GM19397 (cell line): ENCODE measurements around the gene DNMT3B.
"Not testable (repeated sequence)": the region's sequence is repeated elsewhere in the genome, so short reads cannot be mapped to it uniquely, and the experiment has no call there.

Source experiments
- ATAC-seq: cut with Tn5 transposase; IDR thresholded peaks from one replicate; pipeline ENCODE4 v1.9.1; 2021; ENCODE audit warnings: mild to moderate bottlenecking, moderate library complexity; ENCODE audit not compliant: unreplicated experiment

Gene DNMT3B

GRCh38 chr20:32761831-32762753, at the start of gene DNMT3B:
TSS of gene DNMT3B (plus strand) at chr20:32762385. CDS start at chr20:32780324, 17,939 bp downstream.
- peak; percentile 72 for ATAC-seq

DNA sequence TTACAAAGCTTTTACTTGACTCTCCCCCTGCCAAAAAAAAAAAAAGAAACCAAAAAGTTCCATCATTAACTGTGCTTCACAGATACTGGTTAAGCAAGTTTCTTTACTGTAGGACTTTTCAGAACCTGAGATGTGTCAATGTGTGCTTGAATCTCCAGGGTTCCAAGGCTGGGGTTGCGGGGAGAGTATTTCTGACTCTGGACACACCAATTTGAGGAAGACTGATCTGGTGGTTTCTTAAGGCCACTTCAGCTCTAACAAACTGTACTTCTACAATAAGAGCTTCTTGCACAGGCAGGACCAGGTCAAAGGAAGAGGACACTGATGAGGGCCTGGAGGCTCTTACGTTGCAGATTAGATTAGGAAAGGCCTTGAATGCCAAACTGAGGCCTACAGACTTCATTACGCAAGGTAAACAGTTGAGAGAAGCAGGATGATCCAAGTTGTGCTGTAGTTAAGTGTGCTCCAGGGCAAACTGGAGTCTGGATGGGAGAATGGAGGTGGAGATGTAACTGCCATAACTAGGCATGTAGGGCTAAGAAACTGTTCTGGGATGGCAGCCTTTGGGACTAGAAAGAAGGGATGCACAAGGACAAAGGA, 43.3 kb upstream of the DNMT3B start:
- no peak for ATAC-seq

DNA sequence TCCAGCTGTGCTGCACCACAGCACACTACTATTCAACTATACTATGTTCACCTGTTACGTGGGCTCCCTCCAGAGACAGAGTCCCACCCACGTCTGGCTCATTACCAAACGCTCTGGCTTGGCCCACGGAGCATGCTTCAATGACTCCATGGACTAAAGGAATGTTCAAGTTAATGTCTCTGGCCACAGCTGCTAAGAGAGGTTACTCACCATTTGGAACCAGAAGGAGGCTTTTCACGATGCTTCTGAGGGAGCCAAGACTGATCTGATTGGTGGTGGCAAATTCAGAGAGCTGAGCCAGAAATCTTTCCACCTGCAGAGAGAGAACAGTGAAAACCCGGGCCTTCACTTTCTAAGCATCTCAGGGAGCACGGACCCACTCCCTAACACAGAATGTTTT, 34.5 kb upstream of the DNMT3B start:
- no peak for ATAC-seq

DNA sequence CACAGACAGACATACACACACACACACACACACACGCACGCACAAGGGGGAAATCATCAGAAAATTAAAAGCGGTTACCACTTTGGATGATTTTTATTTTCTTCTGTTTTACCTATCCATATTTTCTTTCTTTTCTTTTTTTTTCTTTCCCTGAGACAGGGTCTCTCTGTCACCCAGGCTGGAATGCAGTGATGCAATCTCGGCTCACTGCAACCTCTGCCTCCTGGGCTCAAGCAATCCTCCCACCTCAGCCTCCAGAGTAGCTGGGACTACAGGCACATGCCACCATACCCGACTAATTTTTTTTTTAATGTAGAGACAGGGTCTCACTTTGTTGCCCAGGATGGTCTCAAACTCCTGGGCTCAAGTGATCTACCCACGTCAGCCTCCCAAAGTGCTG, 33.8 kb upstream of the DNMT3B start:
- not testable (repeated sequence) for ATAC-seq

- not testable (repeated sequence) for ATAC-seq
Observed at GRCh38 chr20:32729334-32729733, 32.9 kb upstream of the DNMT3B start.

DNA sequence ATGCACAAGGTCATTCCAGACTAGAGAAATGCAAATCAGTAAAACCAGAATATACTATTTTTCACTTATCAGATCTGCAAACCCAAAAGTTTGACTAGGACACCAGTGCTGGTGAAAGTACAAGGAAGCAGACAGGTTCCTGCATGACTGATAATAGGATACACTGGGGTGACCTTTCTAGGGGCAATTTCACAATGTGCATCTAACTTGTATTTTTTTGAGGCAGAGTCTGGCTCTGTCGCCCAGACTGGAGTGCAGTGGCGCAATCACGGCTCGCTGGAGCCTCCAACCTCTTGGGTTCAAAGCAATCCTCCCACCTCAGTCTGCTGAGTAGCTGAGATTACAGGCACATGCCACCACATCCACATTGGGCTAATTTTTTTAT, 30.3 kb upstream of the DNMT3B start:
- no peak for ATAC-seq

DNA sequence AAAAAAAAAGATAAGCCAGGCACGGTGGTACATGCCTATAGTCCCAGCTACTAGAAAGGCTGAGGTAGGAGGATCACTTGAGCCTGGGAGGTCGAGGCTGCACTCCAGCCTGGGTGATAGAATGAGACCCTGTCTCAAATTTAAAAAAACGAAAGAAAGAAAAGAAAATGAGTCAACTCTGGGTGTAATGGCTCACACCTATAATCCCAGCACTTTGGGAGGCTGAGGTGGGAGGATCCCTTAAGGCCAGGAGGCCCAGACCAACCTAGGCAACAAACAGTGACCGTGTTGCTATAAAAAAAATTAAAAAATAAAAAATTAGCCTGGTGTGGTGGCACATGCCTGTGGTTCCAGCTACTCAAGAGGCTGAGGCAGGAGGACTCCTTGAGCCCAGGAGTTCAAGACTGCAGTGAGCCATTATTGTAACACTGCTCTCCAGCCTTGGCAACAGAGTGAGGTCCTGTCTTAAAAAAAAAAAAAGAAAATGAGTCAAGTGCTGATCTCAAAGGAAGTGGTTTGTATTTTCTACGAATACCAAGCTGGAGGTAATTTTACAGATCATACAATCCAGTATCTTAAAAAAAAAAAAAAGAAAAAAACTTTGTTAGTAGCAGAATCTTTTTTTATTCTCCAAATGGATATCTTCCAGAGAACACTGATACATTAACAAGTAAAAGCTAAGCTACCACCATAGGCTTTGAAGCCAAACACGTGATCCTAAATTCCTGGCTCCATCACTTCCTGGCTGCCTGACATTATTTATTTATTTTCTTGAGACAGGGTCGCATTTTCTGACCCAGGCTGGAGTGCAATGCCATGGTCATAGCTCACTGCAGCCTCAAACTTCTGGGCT, 24.6 kb upstream of the DNMT3B start:
- ATAC-seq: no peak

- ATAC-seq: no peak
Observed at GRCh38 chr20:32741151-32741550, 21.0 kb upstream of the DNMT3B start.

DNA sequence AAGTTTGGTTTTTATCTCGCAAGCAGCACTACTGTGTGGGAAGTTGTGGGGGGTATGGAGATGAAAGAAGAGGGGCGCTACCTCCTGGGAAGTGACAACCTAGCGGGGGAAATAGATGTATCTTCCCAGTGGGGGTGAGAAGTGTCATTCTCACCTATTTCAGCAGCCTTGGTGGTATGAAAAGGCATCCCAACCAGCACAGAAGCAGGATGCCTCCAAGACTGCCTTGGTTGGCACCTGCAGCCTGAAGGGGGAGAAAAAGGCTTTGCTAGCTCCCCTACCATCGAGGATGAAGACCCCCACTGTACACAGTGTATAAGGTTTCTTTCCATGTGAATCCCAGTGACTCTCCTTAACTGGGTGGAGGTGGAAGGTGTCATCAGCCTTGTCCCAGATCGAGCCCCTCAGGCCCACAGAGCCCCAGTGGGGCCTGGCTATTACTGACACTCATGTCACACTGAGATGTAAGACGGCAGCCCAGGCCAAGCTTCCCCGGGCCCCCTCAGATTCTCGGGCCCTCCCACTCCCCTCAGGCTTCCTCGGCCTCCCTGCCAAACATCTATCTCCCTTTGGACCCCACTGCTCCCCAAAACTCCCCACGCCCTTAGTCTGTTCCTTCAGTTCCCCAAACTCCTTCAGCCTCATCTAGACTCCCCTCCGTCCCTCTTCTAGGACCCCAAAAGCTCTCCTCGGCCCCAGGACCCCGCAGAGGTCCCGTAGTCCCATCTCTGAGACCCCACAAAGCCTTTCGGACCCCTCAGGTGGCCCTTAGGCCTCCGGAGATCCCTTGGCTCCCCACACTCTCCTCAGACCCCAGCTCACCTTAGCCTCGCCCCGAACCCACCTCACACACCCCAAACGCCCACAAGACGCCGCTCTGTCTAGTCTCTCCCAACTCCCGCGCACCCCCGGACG, 19.6 kb upstream of the DNMT3B start:
- ATAC-seq: no peak

- peak; percentile 66 for ATAC-seq
Observed at GRCh38 chr20:32743237-32744112, 18.7 kb upstream of the DNMT3B start, which contains the start of gene COMMD7. TSS of gene COMMD7 (minus strand) at chr20:32743467. CDS start at chr20:32743391, 76 bp downstream.

GRCh38 chr20:32749914-32750637, 12.1 kb upstream of the DNMT3B start:
- ATAC-seq: no peak

DNA sequence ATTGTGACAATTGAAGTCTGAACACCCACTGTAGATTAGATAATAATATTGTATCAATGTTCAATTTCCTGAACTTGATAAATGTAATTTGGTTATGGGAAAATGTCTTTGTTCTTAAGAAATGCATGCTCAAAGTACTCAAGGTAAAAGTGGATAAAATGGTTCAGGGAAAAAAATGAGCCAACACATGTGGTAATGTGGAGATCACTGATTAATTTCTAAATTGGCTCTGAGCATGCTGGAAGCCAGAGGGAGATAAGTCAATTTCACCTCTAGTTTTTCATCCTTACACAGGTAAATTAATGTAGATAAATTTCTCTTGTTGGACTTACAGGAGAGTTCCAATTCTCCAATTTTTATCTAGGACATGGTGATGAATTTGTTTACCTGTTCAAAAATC, 10.9 kb upstream of the DNMT3B start:
- ATAC-seq: no peak

GRCh38 chr20:32751702-32752457, 10.3 kb upstream of the DNMT3B start:
- no peak for ATAC-seq

DNA sequence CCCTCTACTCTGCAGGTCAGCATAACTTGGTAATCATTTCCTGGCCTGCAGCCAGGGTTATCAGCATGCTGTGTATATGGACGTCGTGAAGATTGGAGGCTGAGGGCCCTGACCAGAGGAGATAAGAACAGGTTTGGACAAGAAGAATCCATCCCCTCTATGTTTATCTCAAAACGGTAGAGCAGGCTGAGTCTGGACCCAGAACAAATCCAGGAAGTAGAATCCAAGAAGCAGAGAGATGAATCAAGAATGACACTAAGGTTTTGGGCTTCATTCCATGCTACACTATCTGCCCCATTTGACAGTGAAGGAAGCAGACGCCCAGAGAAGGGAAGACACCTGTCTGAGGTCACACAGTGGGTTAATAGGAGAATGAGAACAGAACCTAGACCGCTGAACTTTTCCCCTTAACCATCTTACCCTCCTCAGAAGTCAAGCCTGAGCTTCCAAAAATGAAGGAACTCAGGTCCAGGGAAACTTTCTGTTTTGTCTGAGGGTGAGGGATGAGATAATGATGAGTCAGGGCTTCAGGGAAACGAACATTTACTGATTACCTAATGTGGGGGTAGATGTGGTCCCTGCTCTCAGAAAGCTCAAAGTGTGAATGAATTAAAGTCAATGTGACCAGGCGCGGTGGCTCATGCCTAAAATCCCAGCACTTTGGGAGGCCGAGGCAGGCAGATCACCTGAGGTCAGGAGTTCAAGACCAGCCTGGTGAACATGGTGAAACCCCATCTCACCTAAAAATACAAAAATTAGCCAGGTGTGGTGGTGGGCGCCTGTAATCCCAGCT, 9.5 kb upstream of the DNMT3B start:
- ATAC-seq: no peak

- no peak for ATAC-seq
Observed at GRCh38 chr20:32753731-32754130, 8.5 kb upstream of the DNMT3B start.

DNA sequence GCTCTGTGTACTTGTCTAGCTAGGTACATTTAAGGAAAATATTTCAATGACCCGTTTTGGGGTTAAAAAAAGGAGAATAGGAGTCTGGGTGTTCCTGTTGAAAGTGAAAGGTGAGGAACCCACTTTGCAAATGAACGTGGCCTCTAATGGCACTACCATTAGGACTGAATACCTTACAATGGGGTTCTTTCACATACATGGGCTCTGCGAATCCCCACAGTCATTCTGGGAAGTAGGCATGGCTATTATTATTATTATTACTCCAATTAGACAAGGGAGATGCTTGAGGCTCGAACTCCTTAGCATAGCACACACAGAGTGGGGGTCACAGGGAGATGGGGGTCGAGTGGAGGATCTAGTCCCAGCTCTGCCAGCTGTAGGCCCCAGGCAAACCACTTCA, 6.0 kb upstream of the DNMT3B start:
- no peak for ATAC-seq

DNA sequence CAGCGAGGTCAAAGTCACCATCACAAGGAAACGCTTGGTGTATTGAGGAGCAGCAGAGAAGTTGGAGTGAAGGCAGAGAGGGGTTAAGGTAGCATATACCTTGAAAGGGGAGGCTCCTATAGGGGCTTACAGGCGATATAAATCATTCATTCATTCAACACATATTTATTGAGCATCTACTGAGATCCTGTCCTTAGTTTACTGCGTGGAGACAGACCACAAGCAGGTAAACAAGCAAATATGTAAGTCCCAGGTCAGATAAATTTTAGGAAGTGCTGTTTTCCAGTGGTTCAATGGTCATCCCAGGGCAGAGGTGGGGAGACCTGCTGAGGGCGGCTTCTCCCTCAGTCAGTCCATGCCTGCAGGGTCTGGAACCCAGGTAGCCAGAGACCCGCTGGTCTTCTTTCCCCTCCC, 761 bp upstream of the DNMT3B start:
- ATAC-seq: no peak
